Measurements from ENCODE around the gene MGAT5B. TPM values are rescaled to one million over a fixed set of nuclear protein-coding genes. Genes with fewer than 3 reads are reported as not detected.
A peak's percentile ranks its signal among the peaks of the same experiment; 100 is the strongest.

The MGAT5B gene
- total and polyA plus RNA-seq, 4 experiments from 2014 or later = 0.25 to 2.4 (median 1.8) TPM; not detected in 1

GRCh38 chr17:76897023-76897422 lies 28.8 kb downstream of the MGAT5B start:
- POLR2A ChIA-PET (ENCODE audit: partially characterized antibody) = no interaction called here
- intact Hi-C loops (cut with micrococcal nuclease) = no loop called here
- Mint-ChIP-seq H3K36me3 (no peaks in the 10 kb centered on the region), H3K27me3 (no peaks in the 10 kb centered on the region), H3K9me3 (no peaks in the 10 kb centered on the region), H3K4me3 (no peak overlapping the region), H3K4me1 (no peaks in the 10 kb centered on the region), H3K27ac (no peak overlapping the region)
- no peak for DNase-seq
- H3K27me3 ChIP-seq (ENCODE audit: insufficient read depth, low read length) = no peaks in the 10 kb centered on the region
- H3K4me1 ChIP-seq (ENCODE audit: insufficient read depth, low read length) = no peaks in the 10 kb centered on the region
- H3K27ac ChIP-seq (ENCODE audit: low read depth, low read length) = no peak overlapping the region
- H3K36me3 ChIP-seq (ENCODE audit: insufficient read depth, low read length) = no peaks in the 10 kb centered on the region
- H3K9me3 ChIP-seq (ENCODE audit: control insufficient read depth in 1 of 2, low read length in 2 of 2) = no peaks in the 10 kb centered on the region
- CTCF ChIA-PET (ENCODE audit: partially characterized antibody) = no interaction called here
- no peak overlapping the region for H3K4me3 ChIP-seq (ENCODE audit: low read length in 2 of 2)

DNA sequence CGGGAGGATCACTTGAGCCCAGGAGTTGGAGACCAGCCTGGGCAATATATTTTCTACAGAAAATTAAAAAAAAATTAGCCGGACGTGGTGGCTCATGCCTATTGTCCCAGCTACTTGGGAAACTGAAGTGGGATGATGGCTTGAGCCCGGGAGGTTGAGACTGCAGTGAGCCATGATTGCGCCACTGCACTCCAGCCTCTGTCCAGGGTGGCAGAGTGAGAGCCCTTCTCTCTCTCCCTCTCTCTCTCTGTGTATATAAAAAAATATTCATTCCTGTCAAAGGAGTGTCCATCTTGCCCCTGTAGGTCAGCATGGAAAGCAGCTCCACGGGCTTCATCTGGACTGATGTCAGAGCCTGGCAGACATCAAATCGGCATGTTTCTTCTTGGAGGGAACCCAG lies 31.2 kb downstream of the MGAT5B start:
- no peak overlapping the region for H3K4me3 Mint-ChIP-seq
- intact Hi-C loops (cut with micrococcal nuclease) = no loop called here
- DNase-seq = no peak
- H3K36me3 ChIP-seq (ENCODE audit: insufficient read depth, low read length) = no peaks in the 10 kb centered on the region
- no peak overlapping the region for H3K4me3 ChIP-seq (ENCODE audit: low read length in 2 of 2)
- H3K27me3 Mint-ChIP-seq = no peaks in the 10 kb centered on the region
- CTCF ChIA-PET (ENCODE audit: partially characterized antibody) = no interaction called here
- no peak overlapping the region for H3K27ac Mint-ChIP-seq
- no peaks in the 10 kb centered on the region for H3K4me1 Mint-ChIP-seq
- H3K36me3 Mint-ChIP-seq = no peaks in the 10 kb centered on the region
- POLR2A ChIA-PET (ENCODE audit: partially characterized antibody) = no interaction called here
- H3K27ac ChIP-seq (ENCODE audit: low read depth, low read length) = no peak overlapping the region
- H3K9me3 ChIP-seq (ENCODE audit: control insufficient read depth in 1 of 2, low read length in 2 of 2) = no peaks in the 10 kb centered on the region
- H3K9me3 Mint-ChIP-seq = no peaks in the 10 kb centered on the region
- H3K27me3 ChIP-seq (ENCODE audit: insufficient read depth, low read length) = no peaks in the 10 kb centered on the region
- H3K4me1 ChIP-seq (ENCODE audit: insufficient read depth, low read length) = no peaks in the 10 kb centered on the region

GRCh38 chr17:76900723-76901122 lies 32.5 kb downstream of the MGAT5B start:
- H3K36me3 ChIP-seq (ENCODE audit: insufficient read depth, low read length) = no peaks in the 10 kb centered on the region
- no peaks in the 10 kb centered on the region for H3K4me1 Mint-ChIP-seq
- no peak overlapping the region for H3K27ac ChIP-seq (ENCODE audit: low read depth, low read length)
- H3K4me3 ChIP-seq (ENCODE audit: low read length in 2 of 2) = no peak overlapping the region
- peak overlapping the region in 1 of 7 donors; percentile 37 for H3K27ac Mint-ChIP-seq
- H3K36me3 Mint-ChIP-seq = no peaks in the 10 kb centered on the region
- H3K4me3 Mint-ChIP-seq = no peak overlapping the region
- intact Hi-C loops (cut with micrococcal nuclease) = no loop called here
- no peaks in the 10 kb centered on the region for H3K4me1 ChIP-seq (ENCODE audit: insufficient read depth, low read length)
- H3K27me3 Mint-ChIP-seq = no peaks in the 10 kb centered on the region
- ChIA-PET CTCF (ENCODE audit: partially characterized antibody) (no interaction called here), POLR2A (ENCODE audit: partially characterized antibody) (no interaction called here)
- no peaks in the 10 kb centered on the region for H3K9me3 Mint-ChIP-seq
- H3K9me3 ChIP-seq (ENCODE audit: control insufficient read depth in 1 of 2, low read length in 2 of 2) = no peaks in the 10 kb centered on the region
- no peaks in the 10 kb centered on the region for H3K27me3 ChIP-seq (ENCODE audit: insufficient read depth, low read length)
- DNase-seq = no peak

- Histone ChIP-seq H3K4me3 (ENCODE audit: low read length in 2 of 2) (no peak overlapping the region), H3K4me1 (ENCODE audit: insufficient read depth, low read length) (no peaks in the 10 kb centered on the region), H3K36me3 (ENCODE audit: insufficient read depth, low read length) (no peaks in the 10 kb centered on the region), H3K27ac (ENCODE audit: low read depth, low read length) (no peak overlapping the region), H3K9me3 (ENCODE audit: control insufficient read depth in 1 of 2, low read length in 2 of 2) (no peaks in the 10 kb centered on the region), H3K27me3 (ENCODE audit: insufficient read depth, low read length) (no peaks in the 10 kb centered on the region)
- intact Hi-C loops (cut with micrococcal nuclease) = no loop called here
- Mint-ChIP-seq H3K4me1 (no peaks in the 10 kb centered on the region), H3K9me3 (no peaks in the 10 kb centered on the region), H3K27me3 (no peaks in the 10 kb centered on the region), H3K27ac (no peak overlapping the region), H3K4me3 (no peak overlapping the region), H3K36me3 (no peaks in the 10 kb centered on the region)
- POLR2A ChIA-PET (ENCODE audit: partially characterized antibody) = no interaction called here
- no peak for DNase-seq
- CTCF ChIA-PET (ENCODE audit: partially characterized antibody) = no interaction called here
These were observed 33.5 kb downstream of the MGAT5B start for GRCh38 chr17:76901542-76902197.

DNA sequence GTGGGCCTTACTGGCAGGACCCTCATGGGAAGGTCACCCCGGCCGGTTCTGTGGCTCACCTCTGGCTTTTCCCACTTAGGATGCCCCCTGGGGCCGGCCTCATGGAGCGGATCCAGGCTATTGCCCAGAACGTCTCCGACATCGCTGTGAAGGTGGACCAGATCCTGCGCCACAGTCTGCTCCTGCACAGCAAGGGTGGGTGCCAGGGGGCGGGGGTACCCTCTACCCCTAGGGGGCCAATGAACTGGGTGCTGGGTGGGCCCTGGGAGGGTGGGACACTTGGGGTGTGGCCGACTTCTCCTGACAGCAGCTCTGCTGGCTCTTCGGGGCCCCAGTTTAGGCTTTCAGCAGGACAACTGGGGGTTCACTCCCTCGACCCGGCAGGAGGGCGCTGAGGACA lies 34.3 kb downstream of the MGAT5B start:
- H3K4me1 ChIP-seq (ENCODE audit: insufficient read depth, low read length) = no peaks in the 10 kb centered on the region

GRCh38 chr17:76903631-76904030 lies 35.4 kb downstream of the MGAT5B start:
- Mint-ChIP-seq H3K4me3 (no peak overlapping the region), H3K9me3 (peaks cover 0 to 6% (median 1%) of the 10 kb centered on the region in 8 donors)

More for the DNA sequence above, 34.3 kb downstream of the MGAT5B start:
- no peaks in the 10 kb centered on the region for H3K27me3 ChIP-seq (ENCODE audit: insufficient read depth, low read length)
- Mint-ChIP-seq H3K4me3 (no peak overlapping the region), H3K4me1 (no peaks in the 10 kb centered on the region), H3K9me3 (peaks cover 0 to 3% (median 0%) of the 10 kb centered on the region in 8 donors), H3K27ac (no peak overlapping the region), H3K27me3 (peaks cover 0 to 2% of the 10 kb centered on the region in 2 donors), H3K36me3 (no peaks in the 10 kb centered on the region)
- H3K4me3 ChIP-seq (ENCODE audit: low read length in 2 of 2) = no peak overlapping the region
- no peak for DNase-seq
- CTCF ChIA-PET (ENCODE audit: partially characterized antibody) = no interaction called here
- no peaks in the 10 kb centered on the region for H3K36me3 ChIP-seq (ENCODE audit: insufficient read depth, low read length)
- intact Hi-C loops (cut with micrococcal nuclease) = no loop called here
- no peaks in the 10 kb centered on the region for H3K9me3 ChIP-seq (ENCODE audit: control insufficient read depth in 1 of 2, low read length in 2 of 2)
- no peak overlapping the region for H3K27ac ChIP-seq (ENCODE audit: low read depth, low read length)
- POLR2A ChIA-PET (ENCODE audit: partially characterized antibody) = no interaction called here

DNA sequence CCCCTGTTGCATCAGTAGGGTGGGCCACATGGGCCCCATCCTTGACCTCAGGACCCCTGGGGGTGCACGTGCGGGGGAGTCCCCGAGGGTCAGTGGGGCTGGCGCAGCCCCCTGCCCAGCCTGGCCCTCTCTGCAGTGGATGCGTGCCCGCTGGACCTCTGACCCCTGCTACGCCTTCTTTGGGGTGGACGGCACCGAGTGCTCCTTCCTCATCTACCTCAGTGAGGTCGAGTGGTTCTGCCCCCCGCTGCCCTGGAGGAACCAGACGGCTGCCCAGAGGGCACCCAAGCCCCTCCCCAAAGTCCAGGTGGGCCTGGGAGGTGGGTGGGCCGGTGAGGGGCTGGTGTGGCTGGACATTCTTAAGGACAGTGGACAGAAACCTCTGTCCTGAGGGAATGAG lies 35.9 kb downstream of the MGAT5B start:
- H3K27ac ChIP-seq (ENCODE audit: low read depth, low read length) = no peak overlapping the region
- DNase-seq = no peak
- no peaks in the 10 kb centered on the region for H3K36me3 Mint-ChIP-seq
- no peaks in the 10 kb centered on the region for H3K4me1 Mint-ChIP-seq
- H3K9me3 ChIP-seq (ENCODE audit: control insufficient read depth in 1 of 2, low read length in 2 of 2) = no peaks in the 10 kb centered on the region
- H3K27ac Mint-ChIP-seq = no peak overlapping the region
- H3K4me1 ChIP-seq (ENCODE audit: insufficient read depth, low read length) = no peaks in the 10 kb centered on the region
- intact Hi-C loops (cut with micrococcal nuclease) = no loop called here
- CTCF ChIA-PET (ENCODE audit: partially characterized antibody) = no interaction called here
- no peaks in the 10 kb centered on the region for H3K27me3 ChIP-seq (ENCODE audit: insufficient read depth, low read length)
- H3K4me3 ChIP-seq (ENCODE audit: low read length in 2 of 2) = no peak overlapping the region
- POLR2A ChIA-PET (ENCODE audit: partially characterized antibody) = no interaction called here
- no peak overlapping the region for H3K4me3 Mint-ChIP-seq
- peaks cover 2 to 6% of the 10 kb centered on the region in 2 donors for H3K27me3 Mint-ChIP-seq
- H3K9me3 Mint-ChIP-seq = peaks cover 0 to 6% (median 1%) of the 10 kb centered on the region in 8 donors
- H3K36me3 ChIP-seq (ENCODE audit: insufficient read depth, low read length) = no peaks in the 10 kb centered on the region

More at GRCh38 chr17:76903631-76904030, 35.4 kb downstream of the MGAT5B start:
- no peaks in the 10 kb centered on the region for H3K9me3 ChIP-seq (ENCODE audit: control insufficient read depth in 1 of 2, low read length in 2 of 2)
- H3K27me3 ChIP-seq (ENCODE audit: insufficient read depth, low read length) = no peaks in the 10 kb centered on the region
- DNase-seq = no peak
- POLR2A ChIA-PET (ENCODE audit: partially characterized antibody) = no interaction called here
- no peaks in the 10 kb centered on the region for H3K4me1 ChIP-seq (ENCODE audit: insufficient read depth, low read length)
- no peak overlapping the region for H3K4me3 ChIP-seq (ENCODE audit: low read length in 2 of 2)
- Mint-ChIP-seq H3K27me3 (peaks cover 2 to 4% of the 10 kb centered on the region in 2 donors), H3K36me3 (no peaks in the 10 kb centered on the region), H3K4me1 (no peaks in the 10 kb centered on the region), H3K27ac (no peak overlapping the region)
- intact Hi-C loops (cut with micrococcal nuclease) = no loop called here
- H3K27ac ChIP-seq (ENCODE audit: low read depth, low read length) = no peak overlapping the region
- H3K36me3 ChIP-seq (ENCODE audit: insufficient read depth, low read length) = no peaks in the 10 kb centered on the region
- CTCF ChIA-PET (ENCODE audit: partially characterized antibody) = no interaction called here

- Histone ChIP-seq H3K4me3 (ENCODE audit: low read length in 2 of 2) (no peak overlapping the region), H3K4me1 (ENCODE audit: insufficient read depth, low read length) (no peaks in the 10 kb centered on the region), H3K9me3 (ENCODE audit: control insufficient read depth in 1 of 2, low read length in 2 of 2) (no peaks in the 10 kb centered on the region), H3K27ac (ENCODE audit: low read depth, low read length) (no peak overlapping the region), H3K36me3 (ENCODE audit: insufficient read depth, low read length) (no peaks in the 10 kb centered on the region), H3K27me3 (ENCODE audit: insufficient read depth, low read length) (no peaks in the 10 kb centered on the region)
- Mint-ChIP-seq H3K36me3 (no peaks in the 10 kb centered on the region), H3K27ac (no peak overlapping the region), H3K27me3 (peaks cover 2 to 8% of the 10 kb centered on the region in 2 donors), H3K4me1 (no peaks in the 10 kb centered on the region), H3K9me3 (peaks cover 0 to 6% (median 1%) of the 10 kb centered on the region in 8 donors), H3K4me3 (no peak overlapping the region)
- DNase-seq = no peak
- intact Hi-C loops (cut with micrococcal nuclease) = no loop called here
- CTCF ChIA-PET (ENCODE audit: partially characterized antibody) = no interaction called here
- POLR2A ChIA-PET (ENCODE audit: partially characterized antibody) = no interaction called here
These were observed 36.8 kb downstream of the MGAT5B start for GRCh38 chr17:76905036-76905435.

Data from CD4-positive, alpha-beta memory T cell (primary cell).